Neuronal stem cell (in vitro differentiated cells): ENCODE measurements around the gene TBC1D5.

Source experiments
- DNase-seq: peaks from one replicate; pipeline ENCODE4 v3.0.0-alpha.2; 2013; ENCODE audit warnings: low spot score
- H2AFZ ChIP-seq: one replicate; pipeline ENCODE4 v1.6.1; 2013; ENCODE audit warnings: mild to moderate bottlenecking, low read length, inconsistent platforms
- H2AK5ac ChIP-seq: 2 replicates; pipeline ENCODE4 v1.6.1; 2013; ENCODE audit warnings: low read depth, mild to moderate bottlenecking, inconsistent platforms, low read length, moderate library complexity, mixed read lengths
- H2BK120ac ChIP-seq: 2 replicates; pipeline ENCODE4 v1.6.1; 2013; ENCODE audit warnings: low read depth, mild to moderate bottlenecking, inconsistent platforms, low read length, moderate library complexity, mixed read lengths
- H2BK12ac ChIP-seq: one replicate; pipeline ENCODE4 v1.6.1; 2013; ENCODE audit warnings: low read length, inconsistent platforms
- H2BK15ac ChIP-seq: 2 replicates; pipeline ENCODE4 v1.6.1; 2013; ENCODE audit warnings: mild to moderate bottlenecking, low read length, inconsistent platforms, mixed read lengths
- H2BK5ac ChIP-seq: one replicate; pipeline ENCODE4 v1.6.1; 2013; ENCODE audit warnings: inconsistent platforms, mild to moderate bottlenecking, low read length, moderate library complexity
- H3K14ac ChIP-seq: one replicate; pipeline ENCODE4 v1.6.1; 2013; ENCODE audit warnings: low read length, inconsistent platforms
- H3K18ac ChIP-seq: 2 replicates; pipeline ENCODE4 v1.6.1; 2013; ENCODE audit warnings: low read length, inconsistent platforms
- H3K23ac ChIP-seq: 2 replicates; pipeline ENCODE4 v1.6.1; 2013; ENCODE audit warnings: low read depth, mild to moderate bottlenecking, mixed read lengths, low read length, inconsistent platforms; ENCODE audit not compliant: poor library complexity
- H3K27ac ChIP-seq: replicated peaks from 3 replicates; pipeline ENCODE4 v1.5.1; 2013; ENCODE audit warnings: low read length, inconsistent platforms
- H3K27me3 ChIP-seq, 3 experiments: 2 replicates each; pipeline ENCODE4 v1.6.1; 2013; ENCODE audit warnings: low read length in 3 of 3, mild to moderate bottlenecking in 2 of 3, inconsistent platforms in 1 of 3, low read depth in 1 of 3, mixed read lengths in 1 of 3, moderate library complexity in 1 of 3; ENCODE audit not compliant: control insufficient read depth in 3 of 3, insufficient read depth in 3 of 3
- H3K36me3 ChIP-seq, 2 donors: replicated peaks in 1 of 2; 2 replicates each; pipeline ENCODE4 v1.6.1; 2013; ENCODE audit warnings: low read length in 2 of 2; ENCODE audit not compliant: control insufficient read depth in 2 of 2, insufficient read depth in 2 of 2
- H3K4ac ChIP-seq: 2 replicates; pipeline ENCODE4 v1.6.1; 2013; ENCODE audit warnings: inconsistent platforms, mild to moderate bottlenecking, low read length, moderate library complexity
- H3K4me1 ChIP-seq, 2 donors: 1 replicate in 1 of 2; 2 replicates in 1 of 2; pipeline ENCODE4 v1.6.1; 2013; ENCODE audit warnings: low read length in 2 of 2, low read depth in 1 of 2; ENCODE audit not compliant: control insufficient read depth in 2 of 2, insufficient read depth in 1 of 2
- H3K4me2 ChIP-seq: one replicate; pipeline ENCODE4 v1.6.1; 2013; ENCODE audit warnings: mild to moderate bottlenecking, low read length, inconsistent platforms; ENCODE audit not compliant: insufficient read depth, poor library complexity, severe bottlenecking
- H3K4me3 ChIP-seq, 2 donors: 2 replicates each; pipeline ENCODE4 v1.5.1; 2013; ENCODE audit warnings: low read length in 2 of 2, mild to moderate bottlenecking in 2 of 2, inconsistent platforms in 1 of 2, moderate library complexity in 1 of 2
- H3K79me1 ChIP-seq: one replicate; pipeline ENCODE4 v1.6.1; 2013; ENCODE audit warnings: low read depth, mild to moderate bottlenecking, inconsistent platforms, low read length, moderate library complexity
- H3K9ac ChIP-seq: one replicate; pipeline ENCODE4 v1.6.1; 2013; ENCODE audit warnings: mild to moderate bottlenecking, low read depth, low read length, inconsistent platforms; ENCODE audit not compliant: poor library complexity
- H3K9me3 ChIP-seq, 2 donors: replicated peaks in 1 of 2; 2 replicates each; pipeline versions ENCODE3 to v1.6.1; 2013; ENCODE audit warnings: low read length in 2 of 2, mild to moderate bottlenecking in 2 of 2, inconsistent platforms in 1 of 2, low read depth in 1 of 2, mixed read lengths in 1 of 2, moderate library complexity in 1 of 2; ENCODE audit not compliant: control insufficient read depth in 2 of 2, insufficient read depth in 1 of 2
- H4K8ac ChIP-seq: one replicate; pipeline ENCODE4 v1.6.1; 2013; ENCODE audit warnings: low read depth, mild to moderate bottlenecking, inconsistent platforms, low read length, moderate library complexity
- H4K91ac ChIP-seq: one replicate; pipeline ENCODE4 v1.6.1; 2013; ENCODE audit warnings: low read length, low read depth, mild to moderate bottlenecking, inconsistent platforms; ENCODE audit not compliant: poor library complexity
- WGBS, 2 donors: extraction: QIAGEN DNeasy Blood & Tissue Kit; methylation state at CpG; one replicate each; pipeline ENCODE4 v1.1.7; 2013; ENCODE audit warnings: missing lambda C conversion rate in 2 of 2, mixed read lengths in 1 of 2; ENCODE audit not compliant: insufficient read length in 2 of 2, insufficient replicate concordance in 1 of 2; ENCODE audit errors: extremely low coverage in 2 of 2; 5-methylcytosine and 5-hydroxymethylcytosine counted together

TBC1D5 gene

DNA sequence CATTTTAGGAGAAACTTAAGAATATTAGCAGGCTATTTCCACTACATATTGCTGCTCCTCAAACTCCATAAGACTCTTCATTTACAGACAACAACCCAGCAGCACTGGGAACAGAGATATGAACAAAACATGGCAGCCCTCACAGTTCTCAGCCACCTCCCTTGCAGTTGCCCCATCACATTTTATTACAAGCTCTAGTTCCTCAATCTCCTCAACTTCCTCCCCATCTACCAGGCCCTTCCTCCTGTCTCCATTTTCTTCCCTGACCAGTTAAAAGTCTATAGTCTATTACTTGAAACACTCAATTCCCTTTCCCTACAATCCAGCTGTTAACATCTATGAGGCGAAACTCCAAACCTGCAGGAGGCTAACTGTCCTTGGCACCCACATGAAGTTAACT, 412.5 kb downstream of the TBC1D5 start:
- H3K36me3 ChIP-seq = peaks cover 0 to 4% of the 10 kb centered on the region in 2 donors
- H3K23ac ChIP-seq = no peak overlapping the region
- no peak overlapping the region for H3K9ac ChIP-seq
- no peak overlapping the region for H3K4ac ChIP-seq
- no peaks in the 10 kb centered on the region for H3K4me1 ChIP-seq
- no peaks in the 10 kb centered on the region for H3K79me1 ChIP-seq
- no peaks in the 10 kb centered on the region for H3K27me3 ChIP-seq
- no peak overlapping the region for H3K4me3 ChIP-seq
- no peak overlapping the region for H2BK120ac ChIP-seq
- no peak overlapping the region for H3K14ac ChIP-seq
- no peak overlapping the region for H3K18ac ChIP-seq
- no peak overlapping the region for H2BK15ac ChIP-seq
- H2BK12ac ChIP-seq = no peak overlapping the region
- H3K4me2 ChIP-seq = no peak overlapping the region
- no peak overlapping the region for H4K8ac ChIP-seq
- H3K27ac ChIP-seq = no peak overlapping the region
- H2BK5ac ChIP-seq = no peak overlapping the region
- H3K9me3 ChIP-seq = no peaks in the 10 kb centered on the region
- H2AK5ac ChIP-seq = no peak overlapping the region
- no peak overlapping the region for H2AFZ ChIP-seq
- WGBS, 2 donors = no CpG with 5 or more reads among the region's 1 CpG
- no peak overlapping the region for H4K91ac ChIP-seq
- DNase-seq = no peak

DNA sequence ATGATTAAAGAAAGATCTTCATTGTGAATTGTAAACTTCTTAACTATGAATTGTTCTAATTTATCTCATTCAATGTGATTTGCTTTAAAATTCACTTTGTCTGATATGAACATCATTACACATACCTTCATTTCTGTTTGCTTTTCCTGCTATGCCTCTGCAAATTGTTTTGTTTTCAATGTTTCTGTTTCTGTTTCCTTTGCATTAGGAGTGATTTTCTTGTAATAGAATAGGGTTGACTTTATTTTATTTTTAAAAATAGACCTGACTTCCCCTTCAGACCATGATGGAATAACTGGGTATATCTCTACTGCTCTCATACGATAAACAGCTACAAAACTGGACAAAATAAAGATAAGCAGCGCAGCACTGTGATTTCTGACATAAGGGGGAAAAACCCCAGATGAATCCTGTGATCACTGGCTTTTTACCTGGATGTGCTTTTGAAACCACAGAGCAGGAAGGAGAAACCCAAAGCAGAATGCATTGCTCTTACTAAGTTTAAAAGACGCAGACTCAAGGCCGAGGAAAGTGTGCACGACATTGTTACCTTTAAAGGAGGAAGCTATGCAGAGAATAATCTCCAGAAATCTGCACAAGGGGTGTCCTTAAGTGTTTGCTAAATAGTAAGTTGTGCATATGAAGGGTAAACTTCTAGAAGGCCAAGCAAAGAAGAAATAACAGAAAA, 420.2 kb downstream of the TBC1D5 start:
- H2BK120ac ChIP-seq = no peak overlapping the region
- H3K23ac ChIP-seq = no peak overlapping the region
- no peaks in the 10 kb centered on the region for H3K9me3 ChIP-seq
- H3K27ac ChIP-seq = no peak overlapping the region
- no peak overlapping the region for H2BK5ac ChIP-seq
- H2AK5ac ChIP-seq = no peak overlapping the region
- no peaks in the 10 kb centered on the region for H3K79me1 ChIP-seq
- no peaks in the 10 kb centered on the region for H3K36me3 ChIP-seq
- no peak for DNase-seq
- H3K27me3 ChIP-seq = no peaks in the 10 kb centered on the region
- WGBS, 2 donors = no CpG with 5 or more reads among the region's 5 CpGs
- H2AFZ ChIP-seq = no peak overlapping the region
- H2BK15ac ChIP-seq = no peak overlapping the region
- H2BK12ac ChIP-seq = no peak overlapping the region
- H3K18ac ChIP-seq = no peak overlapping the region
- no peak overlapping the region for H4K8ac ChIP-seq
- no peak overlapping the region for H4K91ac ChIP-seq
- no peak overlapping the region for H3K14ac ChIP-seq
- no peaks in the 10 kb centered on the region for H3K4me1 ChIP-seq
- no peak overlapping the region for H3K9ac ChIP-seq
- no peak overlapping the region for H3K4me2 ChIP-seq
- H3K4ac ChIP-seq = no peak overlapping the region
- no peak overlapping the region for H3K4me3 ChIP-seq

DNA sequence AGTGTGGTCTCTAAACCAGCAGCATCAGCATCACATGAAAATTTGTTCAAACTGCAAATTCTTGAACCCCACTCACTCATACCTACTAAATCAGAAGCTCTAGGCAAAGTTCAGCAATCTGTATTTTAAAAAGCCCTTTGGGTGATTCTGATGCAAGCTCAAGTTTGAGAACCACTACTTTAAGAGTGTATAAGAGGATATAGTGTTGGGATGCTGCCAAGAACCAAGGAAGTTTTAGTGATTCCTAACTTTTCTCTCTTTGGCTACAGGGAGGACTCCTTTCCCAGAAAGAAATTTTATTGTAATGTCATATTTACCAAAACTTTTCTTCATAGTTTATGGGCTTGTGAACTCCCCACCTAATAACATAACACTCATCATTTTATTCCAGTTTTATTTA, 422.2 kb downstream of the TBC1D5 start:
- Histone ChIP-seq H3K4me1 (no peaks in the 10 kb centered on the region), H3K14ac (no peak overlapping the region), H3K27me3 (no peaks in the 10 kb centered on the region), H3K18ac (no peak overlapping the region), H3K4ac (no peak overlapping the region), H3K4me2 (no peak overlapping the region), H4K8ac (no peak overlapping the region), H2AK5ac (no peak overlapping the region), H2BK12ac (no peak overlapping the region), H3K79me1 (no peaks in the 10 kb centered on the region), H2BK15ac (no peak overlapping the region), H3K23ac (no peak overlapping the region), H3K9me3 (no peaks in the 10 kb centered on the region), H4K91ac (no peak overlapping the region), H3K4me3 (no peak overlapping the region), H3K9ac (no peak overlapping the region), H3K27ac (no peak overlapping the region), H2BK120ac (no peak overlapping the region), H2AFZ (no peak overlapping the region), H2BK5ac (no peak overlapping the region), H3K36me3 (no peaks in the 10 kb centered on the region)
- DNase-seq = no peak

DNA sequence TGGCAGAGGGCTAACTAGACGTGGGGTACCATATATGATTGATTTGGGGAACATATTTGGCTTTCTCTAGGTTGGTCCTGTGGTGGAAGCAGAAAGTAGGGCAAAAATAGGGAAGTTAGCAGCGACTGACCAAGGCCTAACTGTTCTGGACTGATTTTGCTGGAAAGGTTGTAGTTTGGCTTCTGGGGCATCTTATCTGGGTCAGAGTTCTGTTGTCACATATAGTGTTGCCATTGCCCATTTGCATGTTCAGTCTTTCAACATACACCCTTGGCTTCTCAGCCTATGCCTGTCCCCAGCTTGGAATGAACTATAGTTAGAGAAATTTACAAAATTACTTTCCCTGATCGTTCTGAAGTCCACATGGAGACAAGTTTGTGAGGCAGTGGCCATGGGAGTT, 426.5 kb downstream of the TBC1D5 start:
- Histone ChIP-seq H3K23ac (no peak overlapping the region), H4K91ac (no peak overlapping the region), H3K9me3 (no peaks in the 10 kb centered on the region), H3K27ac (no peak overlapping the region), H2BK15ac (no peak overlapping the region), H3K18ac (no peak overlapping the region), H2BK5ac (no peak overlapping the region), H3K4me3 (no peak overlapping the region), H3K4me1 (no peaks in the 10 kb centered on the region), H2AK5ac (no peak overlapping the region), H2AFZ (no peak overlapping the region), H3K79me1 (no peaks in the 10 kb centered on the region), H3K14ac (no peak overlapping the region), H4K8ac (no peak overlapping the region), H3K36me3 (no peaks in the 10 kb centered on the region), H3K4ac (no peak overlapping the region), H3K4me2 (no peak overlapping the region), H2BK12ac (no peak overlapping the region), H2BK120ac (no peak overlapping the region), H3K27me3 (no peaks in the 10 kb centered on the region), H3K9ac (no peak overlapping the region)
- no CpG with 5 or more reads among the region's 3 CpGs for WGBS, 2 donors
- no peak for DNase-seq
